Mesenchymal stem cell (in vitro differentiated cells and primary cell): ENCODE measurements around the gene PYGB.

Source experiments
- DNase-seq: peaks from one replicate; pipeline ENCODE4 v3.0.0-alpha.2; 2013
- H2AFZ ChIP-seq: one replicate; pipeline ENCODE4 v1.6.1; 2013; ENCODE audit warnings: low read depth, mild to moderate bottlenecking, control low read depth, inconsistent platforms, low read length, moderate library complexity
- H2AK5ac ChIP-seq: 2 replicates; pipeline ENCODE4 v1.6.1; 2013; ENCODE audit warnings: low read length, moderate library complexity, mild to moderate bottlenecking, inconsistent platforms; ENCODE audit not compliant: severe bottlenecking
- H2BK120ac ChIP-seq: one replicate; pipeline ENCODE4 v1.6.1; 2013; ENCODE audit warnings: low read depth, mild to moderate bottlenecking, inconsistent platforms, low read length, moderate library complexity
- H2BK12ac ChIP-seq, 2 experiments: one replicate each; pipeline ENCODE4 v1.6.1; 2013; ENCODE audit warnings: inconsistent platforms in 2 of 2, low read length in 2 of 2, mild to moderate bottlenecking in 2 of 2, moderate library complexity in 2 of 2, control low read depth in 1 of 2
- H2BK15ac ChIP-seq: one replicate; pipeline ENCODE4 v1.6.1; 2013; ENCODE audit warnings: mild to moderate bottlenecking, low read depth, inconsistent platforms; ENCODE audit not compliant: poor library complexity, severe bottlenecking
- H2BK5ac ChIP-seq: 2 replicates; pipeline ENCODE4 v1.6.1; 2013; ENCODE audit warnings: low read depth, mild to moderate bottlenecking, low read length, control low read depth, inconsistent platforms; ENCODE audit not compliant: poor library complexity, severe bottlenecking
- H3K14ac ChIP-seq, 2 experiments: one replicate each; pipeline ENCODE4 v1.6.1; 2013; ENCODE audit warnings: inconsistent platforms in 2 of 2, low read length in 2 of 2, control low read depth in 1 of 2, mild to moderate bottlenecking in 1 of 2, moderate library complexity in 1 of 2
- H3K18ac ChIP-seq, 2 experiments: one replicate each; pipeline ENCODE4 v1.6.1; 2013; ENCODE audit warnings: inconsistent platforms in 2 of 2, low read length in 2 of 2, control low read depth in 1 of 2, low read depth in 1 of 2, mild to moderate bottlenecking in 1 of 2
- H3K23ac ChIP-seq, 2 experiments: one replicate each; pipeline ENCODE4 v1.6.1; 2013; ENCODE audit warnings: inconsistent platforms in 2 of 2, low read length in 2 of 2, mild to moderate bottlenecking in 2 of 2, moderate library complexity in 2 of 2, control low read depth in 1 of 2
- H3K27ac ChIP-seq: 2 replicates; pipeline ENCODE4 v1.5.1; 2013; ENCODE audit warnings: mild to moderate bottlenecking, moderate library complexity, low read length, control low read depth, inconsistent platforms; ENCODE audit not compliant: poor library complexity, severe bottlenecking
- H3K27me3 ChIP-seq, 2 experiments: 2 replicates each; pipeline versions ENCODE4 v1.6.1 to v1.7.0; 2013; ENCODE audit warnings: low read length in 2 of 2, mild to moderate bottlenecking in 2 of 2, moderate library complexity in 2 of 2, control low read depth in 1 of 2, inconsistent platforms in 1 of 2; ENCODE audit not compliant: control insufficient read depth in 1 of 2, insufficient read depth in 1 of 2
- H3K36me3 ChIP-seq, 2 experiments: 2 replicates each; pipeline versions ENCODE4 v1.6.1 to v1.7.0; 2013; ENCODE audit warnings: low read length in 2 of 2, control low read depth in 1 of 2, inconsistent platforms in 1 of 2, low read depth in 1 of 2, mild to moderate bottlenecking in 1 of 2; ENCODE audit not compliant: insufficient read depth in 2 of 2, control insufficient read depth in 1 of 2
- H3K4ac ChIP-seq, 2 experiments: one replicate each; pipeline ENCODE4 v1.6.1; 2013; ENCODE audit warnings: inconsistent platforms in 2 of 2, low read length in 2 of 2, mild to moderate bottlenecking in 2 of 2, moderate library complexity in 2 of 2, control low read depth in 1 of 2, low read depth in 1 of 2
- H3K4me1 ChIP-seq: 2 replicates; pipeline ENCODE4 v1.6.1; 2013; ENCODE audit warnings: low read depth, low read length, control low read depth; ENCODE audit not compliant: control insufficient read depth, insufficient read depth
- H3K4me2 ChIP-seq: 2 replicates; pipeline ENCODE4 v1.6.1; 2013; ENCODE audit warnings: low read length, mild to moderate bottlenecking, inconsistent platforms; ENCODE audit not compliant: poor library complexity, severe bottlenecking
- H3K4me3 ChIP-seq, 2 experiments: 2 replicates each; pipeline versions ENCODE4 v1.5.1 to v1.7.0; 2013; ENCODE audit warnings: low read length in 2 of 2, mild to moderate bottlenecking in 2 of 2, control low read depth in 1 of 2, low read depth in 1 of 2; ENCODE audit not compliant: insufficient read depth in 1 of 2
- H3K79me1 ChIP-seq: replicated peaks from 2 replicates; pipeline ENCODE4 v1.6.1; 2013; ENCODE audit warnings: mild to moderate bottlenecking, control low read depth, low read length, inconsistent platforms; ENCODE audit not compliant: poor library complexity, severe bottlenecking
- H3K9ac ChIP-seq: 2 replicates; pipeline ENCODE4 v1.7.0; 2013; ENCODE audit warnings: mild to moderate bottlenecking, low read length, moderate library complexity
- H3K9me3 ChIP-seq: 2 replicates; pipeline ENCODE4 v1.7.0; 2013; ENCODE audit warnings: mild to moderate bottlenecking, low read length; ENCODE audit not compliant: control insufficient read depth
- H4K8ac ChIP-seq: one replicate; pipeline ENCODE4 v1.6.1; 2013; ENCODE audit warnings: inconsistent platforms, mild to moderate bottlenecking, low read length, moderate library complexity
- H4K91ac ChIP-seq: one replicate; pipeline ENCODE4 v1.6.1; 2013; ENCODE audit warnings: mild to moderate bottlenecking, low read length, inconsistent platforms
- WGBS: methylation state at CpG from one replicate; pipeline ENCODE4 v1.1.7; 2013; ENCODE audit warnings: mixed read lengths; 5-methylcytosine and 5-hydroxymethylcytosine counted together

Gene PYGB

GRCh38 chr20:25297141-25297905 is 49.4 kb downstream of the PYGB start:
- H4K91ac ChIP-seq, result no peak overlapping the region
- no peaks in the 10 kb centered on the region for H3K27me3 ChIP-seq
- H3K4me2 ChIP-seq, result no peak overlapping the region
- H3K27ac ChIP-seq, result peak overlapping the region; percentile 65
- H2AK5ac ChIP-seq, result peak overlapping the region; percentile 23
- H3K79me1 ChIP-seq, result peaks cover 13% of the 10 kb centered on the region
- peak overlapping the region in 1 of 2 experiments; percentile 38 for H2BK12ac ChIP-seq
- H2BK15ac ChIP-seq, result no peak overlapping the region
- no peak overlapping the region for H2AFZ ChIP-seq
- H3K9ac ChIP-seq, result peak overlapping the region; percentile 38
- no peak overlapping the region for H3K4me3 ChIP-seq
- no peak overlapping the region for H3K18ac ChIP-seq
- WGBS, result 92% methylated on average over 10 of the region's 10 CpGs
- H3K36me3 ChIP-seq, result peaks cover 72 to 84% of the 10 kb centered on the region in 2 experiments
- no peak for DNase-seq
- H3K23ac ChIP-seq, result no peak overlapping the region
- H3K9me3 ChIP-seq, result no peaks in the 10 kb centered on the region
- H3K4ac ChIP-seq, result peak overlapping the region in 1 of 2 experiments; percentile 7
- no peak overlapping the region for H4K8ac ChIP-seq
- H3K4me1 ChIP-seq, result peaks cover 68% of the 10 kb centered on the region
- no peak overlapping the region for H2BK5ac ChIP-seq
- no peak overlapping the region for H3K14ac ChIP-seq
- no peak overlapping the region for H2BK120ac ChIP-seq

DNA sequence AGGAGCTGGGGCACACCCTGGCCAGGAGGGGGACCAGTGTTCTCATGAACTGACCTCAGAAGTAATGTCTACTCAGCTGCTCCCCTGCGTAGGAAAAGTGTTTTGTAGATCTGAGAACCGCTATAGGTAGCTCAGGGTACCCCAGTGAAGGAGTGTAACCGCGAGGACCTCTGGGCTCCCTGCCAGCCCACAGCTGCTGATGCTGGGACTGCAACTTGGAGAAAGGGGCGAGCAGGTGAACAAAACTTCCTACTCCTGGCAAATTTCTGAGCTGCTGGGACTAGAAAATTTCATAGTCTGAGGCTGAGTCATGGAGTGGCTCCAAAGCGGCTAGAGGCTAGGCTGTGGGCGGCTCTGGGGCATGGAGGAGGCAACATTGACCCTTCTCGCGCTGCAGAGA is 51.9 kb downstream of the PYGB start:
- no peak overlapping the region for H3K4ac ChIP-seq
- no peak for DNase-seq
- H2AK5ac ChIP-seq, result no peak overlapping the region
- no peak overlapping the region for H3K4me3 ChIP-seq
- no peak overlapping the region for H4K91ac ChIP-seq
- H3K36me3 ChIP-seq, result peaks cover 68 to 78% of the 10 kb centered on the region in 2 experiments
- H3K9ac ChIP-seq, result no peak overlapping the region
- H2BK15ac ChIP-seq, result no peak overlapping the region
- H2BK5ac ChIP-seq, result no peak overlapping the region
- no peak overlapping the region for H2BK120ac ChIP-seq
- H2BK12ac ChIP-seq, result peak overlapping the region in 1 of 2 experiments; percentile 37
- WGBS, result 75% methylated on average over 9 of the region's 9 CpGs
- H3K9me3 ChIP-seq, result no peaks in the 10 kb centered on the region
- H3K27me3 ChIP-seq, result no peaks in the 10 kb centered on the region
- no peak overlapping the region for H2AFZ ChIP-seq
- peaks cover 11% of the 10 kb centered on the region for H3K79me1 ChIP-seq
- peaks cover 61% of the 10 kb centered on the region for H3K4me1 ChIP-seq
- no peak overlapping the region for H3K4me2 ChIP-seq
- H3K27ac ChIP-seq, result peak overlapping the region; percentile 59
- no peak overlapping the region for H3K23ac ChIP-seq
- H4K8ac ChIP-seq, result peak overlapping the region; percentile 12
- no peak overlapping the region for H3K14ac ChIP-seq
- no peak overlapping the region for H3K18ac ChIP-seq

DNA sequence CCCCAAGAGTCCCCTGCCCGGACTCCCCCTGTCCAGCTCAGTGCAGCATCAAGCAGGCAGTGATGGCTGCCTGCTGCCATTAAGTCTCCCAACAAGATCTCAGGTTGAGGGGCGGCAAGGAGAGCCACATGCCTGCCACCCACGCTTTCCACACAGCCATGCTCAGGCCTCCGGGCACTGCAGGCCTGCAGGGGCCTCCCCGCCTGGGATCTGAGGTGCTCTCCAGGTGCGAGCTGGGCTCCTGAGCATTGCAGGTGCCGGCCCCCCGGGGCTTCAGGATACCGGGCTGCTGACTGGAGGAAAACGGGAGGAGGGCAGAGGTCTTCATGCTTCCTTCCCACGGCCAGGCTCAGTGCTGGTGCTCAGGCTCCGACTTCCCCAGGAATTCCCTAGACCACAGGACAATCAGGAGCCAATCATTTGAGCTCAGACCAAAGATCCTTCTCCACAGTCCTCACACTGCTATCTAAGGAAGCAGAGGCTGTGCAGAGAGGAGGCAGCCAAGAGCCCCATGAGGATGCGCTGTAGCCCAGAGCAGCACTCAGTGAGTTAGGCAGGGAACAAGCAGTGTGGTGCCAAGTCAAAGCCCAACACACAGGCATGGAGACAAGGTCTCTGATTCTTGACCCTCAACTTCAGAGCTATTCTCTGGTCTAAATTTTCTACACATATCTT is 52.7 kb downstream of the PYGB start:
- H3K4ac ChIP-seq, result no peak overlapping the region
- H3K4me2 ChIP-seq, result no peak overlapping the region
- no peak overlapping the region for H4K91ac ChIP-seq
- H3K4me1 ChIP-seq, result peaks cover 53% of the 10 kb centered on the region
- no peak overlapping the region for H3K9ac ChIP-seq
- no peak overlapping the region for H2BK5ac ChIP-seq
- no peaks in the 10 kb centered on the region for H3K27me3 ChIP-seq
- H3K4me3 ChIP-seq, result no peak overlapping the region
- H2AFZ ChIP-seq, result no peak overlapping the region
- peaks cover 60 to 71% of the 10 kb centered on the region in 2 experiments for H3K36me3 ChIP-seq
- no peak overlapping the region for H2AK5ac ChIP-seq
- 81% methylated on average over 13 of the region's 13 CpGs for WGBS
- no peak overlapping the region for H2BK12ac ChIP-seq
- no peak overlapping the region for H3K14ac ChIP-seq
- H3K27ac ChIP-seq, result peak overlapping the region; percentile 59
- peak overlapping the region in 1 of 2 experiments; percentile 34 for H3K18ac ChIP-seq
- no peak overlapping the region for H4K8ac ChIP-seq
- H3K79me1 ChIP-seq, result peaks cover 8% of the 10 kb centered on the region
- DNase-seq, result peak; percentile 54
- H2BK120ac ChIP-seq, result no peak overlapping the region
- H3K9me3 ChIP-seq, result no peaks in the 10 kb centered on the region
- no peak overlapping the region for H3K23ac ChIP-seq
- H2BK15ac ChIP-seq, result no peak overlapping the region

- Histone ChIP-seq H3K4me1 (peaks cover 45% of the 10 kb centered on the region), H4K91ac (peak overlapping the region; percentile 79), H3K14ac (no peak overlapping the region), H3K9me3 (no peaks in the 10 kb centered on the region), H3K27me3 (no peaks in the 10 kb centered on the region), H2AK5ac (peak overlapping the region; percentile 18), H4K8ac (peak overlapping the region; percentile 27), H3K18ac (peak overlapping the region in 1 of 2 experiments; percentile 37), H2AFZ (no peak overlapping the region), H2BK120ac (no peak overlapping the region), H3K4me2 (no peak overlapping the region), H3K23ac (no peak overlapping the region), H2BK15ac (no peak overlapping the region), H3K9ac (no peak overlapping the region), H3K36me3 (peaks cover 52 to 63% of the 10 kb centered on the region in 2 experiments), H3K4ac (no peak overlapping the region), H3K4me3 (no peak overlapping the region), H3K27ac (peak overlapping the region; percentile 41), H3K79me1 (peaks cover 1% of the 10 kb centered on the region), H2BK5ac (no peak overlapping the region), H2BK12ac (peak overlapping the region in 1 of 2 experiments; percentile 8)
- 96% methylated on average over 9 of the region's 9 CpGs for WGBS
- DNase-seq, result no peak
Measured at GRCh38 chr20:25301357-25301920, 53.6 kb downstream of the PYGB start.
